Ramos (cell line): ENCODE data around the gene PPIE.
"Not testable (repeated sequence)": the region's sequence is repeated elsewhere in the genome, so short reads cannot be mapped to it uniquely, and the experiment has no call there.

Source experiments
- in situ Hi-C: fragments of 300-500 bp; cut with MboI; formaldehyde crosslinking; loops from one replicate; pipeline ENCODE4 v1.14.3; 2022; ENCODE audit warnings: low sequenced_read_pairs; ENCODE audit not compliant: unreplicated experiment

Gene PPIE

GRCh38 chr1:39775141-39775540 lies 36.5 kb downstream of the PPIE start:
- in situ Hi-C loops: not testable (repeated sequence)

DNA sequence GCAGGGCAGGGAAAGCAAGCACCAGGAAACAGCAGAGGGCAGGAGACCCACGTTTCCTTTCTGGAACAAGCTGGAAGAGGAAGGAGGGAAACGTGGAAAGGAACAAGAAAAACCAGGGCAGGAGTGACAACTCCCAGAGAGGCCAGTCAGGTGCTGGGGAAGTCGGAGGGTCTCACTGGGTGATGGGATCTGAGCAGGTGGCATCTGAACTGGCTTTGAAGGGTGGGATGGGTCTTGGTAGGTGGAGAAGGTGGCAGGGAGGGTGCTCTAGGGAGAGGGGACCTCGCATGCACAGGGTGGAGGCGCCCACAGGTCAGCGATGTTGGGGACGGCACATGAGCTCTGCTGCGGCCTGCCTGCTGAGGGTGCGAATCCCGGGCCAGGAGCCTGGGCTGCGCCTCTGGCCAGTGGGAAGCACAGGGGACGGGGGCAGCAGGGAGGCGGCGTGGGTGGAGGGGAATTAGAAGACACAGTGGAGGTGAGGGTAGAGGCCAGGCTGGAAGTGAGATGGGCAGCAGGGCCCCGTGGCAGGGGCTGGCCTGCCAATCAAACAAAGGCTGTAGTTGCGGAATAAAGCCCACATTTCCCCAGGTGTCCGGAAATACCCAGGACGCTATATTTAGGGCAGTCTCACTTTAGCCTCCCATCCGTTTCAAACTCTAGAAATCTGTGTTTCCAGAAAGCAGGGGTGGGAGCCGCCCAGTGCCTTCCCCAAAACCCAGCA lies 37.2 kb downstream of the PPIE start:
- in situ Hi-C loops: not testable (repeated sequence)

DNA sequence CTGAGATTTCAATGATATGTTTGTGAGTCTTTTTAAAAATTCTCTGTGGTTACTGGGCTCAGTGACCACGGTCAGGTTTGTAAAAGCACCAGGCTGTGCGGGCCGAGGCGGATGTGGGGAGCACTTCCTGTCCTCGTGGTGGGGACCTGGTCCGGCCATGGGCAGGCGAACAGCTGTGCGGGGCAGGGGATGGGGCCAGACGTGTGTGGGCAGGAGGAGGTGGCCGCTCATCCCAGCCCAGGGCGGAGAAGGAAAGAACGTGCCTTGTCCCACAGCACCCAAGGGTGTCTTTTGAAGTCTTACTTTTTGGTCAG lies 37.7 kb downstream of the PPIE start:
- in situ Hi-C loops: no loop called here

GRCh38 chr1:39776886-39777285 lies 38.2 kb downstream of the PPIE start:
- in situ Hi-C loops: no loop called here

- in situ Hi-C loops: no loop called here
These were observed 38.6 kb downstream of the PPIE start for GRCh38 chr1:39777306-39777705.

DNA sequence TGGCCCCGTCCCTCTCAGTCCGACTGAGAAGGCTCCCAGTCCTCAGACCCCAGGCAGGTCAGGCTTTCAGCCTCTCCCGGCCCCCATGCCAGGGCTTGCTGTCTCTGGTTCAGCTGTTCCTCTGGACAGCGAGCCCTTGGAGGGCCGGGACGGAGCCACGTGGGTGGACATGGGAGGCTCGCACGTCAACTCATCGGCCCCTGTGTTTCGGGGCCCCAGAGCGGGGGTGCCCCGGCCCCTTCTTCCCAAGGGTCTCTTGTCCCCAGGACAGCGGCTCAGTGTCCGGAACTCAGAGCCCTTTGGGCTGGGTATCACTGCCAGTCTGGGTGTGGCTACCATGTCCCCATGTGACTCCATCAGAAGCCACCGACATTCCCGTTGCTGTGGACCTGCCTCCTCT lies 39.2 kb downstream of the PPIE start:
- in situ Hi-C loops: not testable (repeated sequence)

DNA sequence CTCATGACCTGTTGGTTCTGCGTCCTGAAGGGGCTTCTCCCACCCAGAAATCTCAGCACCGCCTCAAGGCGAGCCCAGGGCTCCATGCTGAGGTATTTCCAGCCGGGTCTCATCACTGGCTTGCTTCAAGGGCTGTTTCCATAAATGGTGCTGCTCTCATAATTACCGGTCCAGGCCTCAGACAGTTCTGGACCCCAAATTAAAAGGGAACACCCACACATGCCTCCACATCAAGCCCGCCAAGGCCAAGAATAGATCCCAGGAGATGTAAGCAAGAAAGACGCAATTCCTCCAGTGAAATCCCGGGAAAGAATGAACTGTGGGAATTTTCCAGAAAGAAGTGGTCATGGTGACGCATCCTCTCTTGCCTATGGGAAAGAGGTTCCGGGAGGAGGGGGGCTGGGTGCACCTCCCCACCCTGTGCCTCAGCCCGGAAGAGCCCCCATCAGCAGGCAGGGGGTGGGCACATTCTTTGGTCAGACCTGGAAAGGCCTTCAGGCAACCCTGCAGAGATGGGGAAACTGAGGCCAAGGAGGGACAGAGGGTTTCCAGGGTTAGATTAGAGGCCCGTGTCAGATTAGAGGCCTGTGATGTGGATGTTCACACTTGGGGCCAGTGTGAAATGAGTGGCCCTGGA lies 39.9 kb downstream of the PPIE start:
- in situ Hi-C loops: not testable (repeated sequence)

DNA sequence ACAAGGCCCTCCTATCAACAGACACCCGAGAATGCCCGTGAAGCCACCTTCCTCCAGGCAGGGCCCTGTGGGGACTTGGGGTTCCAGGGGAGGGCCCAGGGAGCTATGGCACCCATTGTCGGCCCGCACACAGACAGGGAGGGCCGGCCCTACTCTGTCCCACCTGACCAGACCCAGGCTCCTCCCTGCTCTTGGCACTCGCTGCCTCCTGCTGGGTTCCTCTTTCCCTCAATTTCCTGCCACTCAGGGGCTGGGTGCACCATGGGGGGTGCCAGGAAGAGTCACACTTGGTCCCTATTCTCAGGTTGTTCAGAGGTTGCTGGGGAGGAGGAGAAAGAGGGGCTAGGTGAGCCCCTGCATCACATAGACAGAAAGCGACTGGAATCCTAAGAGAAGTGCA lies 40.5 kb downstream of the PPIE start:
- in situ Hi-C loops: no loop called here

- in situ Hi-C loops: no loop called here
These were observed 41.1 kb downstream of the PPIE start for GRCh38 chr1:39779821-39780220.

DNA sequence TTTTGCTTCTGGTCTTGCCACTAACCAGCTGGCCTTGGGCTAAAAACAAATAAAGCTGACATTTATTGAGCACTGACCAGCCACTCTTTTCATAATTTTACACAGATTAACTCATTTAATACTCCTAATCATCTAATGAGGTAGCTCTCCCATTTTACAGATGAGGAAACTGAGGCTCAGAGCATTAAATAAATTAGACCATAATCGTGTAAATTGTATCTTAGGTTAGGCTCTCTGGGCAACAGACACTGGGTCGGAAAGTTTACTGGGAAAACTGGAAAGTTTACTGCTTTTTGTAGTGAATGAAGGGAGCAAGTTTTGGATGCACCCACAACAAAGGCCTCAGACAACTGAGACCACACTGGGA lies 42.6 kb downstream of the PPIE start:
- in situ Hi-C loops: no loop called here

- in situ Hi-C loops: no loop called here
These were observed 43.4 kb downstream of the PPIE start for GRCh38 chr1:39782103-39782502.

DNA sequence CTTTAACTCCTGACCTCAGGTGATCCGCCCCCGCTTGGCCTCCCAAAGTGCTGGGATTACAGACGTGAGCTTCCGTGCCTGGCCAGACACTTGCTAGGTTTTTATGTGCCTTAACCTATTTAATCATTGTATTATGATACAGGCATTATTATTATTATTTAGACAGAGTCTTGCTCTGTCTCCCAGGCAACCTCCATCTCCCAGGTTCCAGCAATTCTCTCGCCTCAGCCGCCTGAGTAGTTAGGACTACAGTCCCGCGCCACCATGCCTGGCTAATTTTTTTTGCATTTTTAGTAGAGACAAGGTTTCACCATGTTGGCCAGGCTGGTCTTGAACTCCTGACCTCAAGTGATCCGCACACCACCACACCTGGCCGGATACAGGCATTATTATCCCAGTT lies 44.0 kb downstream of the PPIE start:
- in situ Hi-C loops: not testable (repeated sequence)

DNA sequence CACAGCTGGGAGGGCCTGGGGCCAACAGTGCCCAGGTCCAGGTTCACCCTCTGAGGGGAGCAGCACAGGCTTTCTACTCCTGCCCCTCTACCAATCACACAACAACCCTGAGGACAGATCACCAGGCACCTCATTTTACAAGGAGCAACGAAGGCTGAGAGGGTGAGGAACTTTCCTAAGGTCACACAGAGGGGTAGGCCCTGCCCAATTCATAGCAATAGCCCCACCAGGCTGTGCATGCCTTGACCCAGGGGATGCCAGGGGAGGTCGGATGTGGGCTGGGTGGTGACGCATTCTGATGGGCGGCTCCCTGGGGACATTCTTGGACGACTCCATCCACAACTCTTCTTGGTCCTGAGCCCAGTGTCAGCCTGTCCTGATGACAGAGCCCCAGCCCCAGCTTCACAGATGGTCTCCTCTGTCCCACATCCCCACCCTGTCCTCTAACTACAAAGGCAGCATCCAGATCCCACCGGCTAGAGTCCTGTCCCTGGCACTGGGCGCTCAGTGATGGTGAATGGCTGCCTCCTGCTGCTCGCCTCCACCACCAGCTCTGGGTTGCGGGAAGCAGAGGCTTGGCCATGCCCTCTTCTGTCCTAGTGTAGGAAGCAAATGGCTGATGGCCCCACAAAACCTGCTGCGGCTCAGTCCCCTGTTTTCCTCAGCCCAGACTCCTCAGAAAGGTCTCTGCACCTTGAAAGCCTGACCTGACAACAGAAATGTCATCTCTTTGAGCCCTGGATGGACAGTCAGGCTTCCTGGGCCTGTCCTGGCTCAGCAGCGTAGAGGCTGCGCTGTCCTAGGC lies 47.8 kb downstream of the PPIE start:
- in situ Hi-C loops: not testable (repeated sequence)

DNA sequence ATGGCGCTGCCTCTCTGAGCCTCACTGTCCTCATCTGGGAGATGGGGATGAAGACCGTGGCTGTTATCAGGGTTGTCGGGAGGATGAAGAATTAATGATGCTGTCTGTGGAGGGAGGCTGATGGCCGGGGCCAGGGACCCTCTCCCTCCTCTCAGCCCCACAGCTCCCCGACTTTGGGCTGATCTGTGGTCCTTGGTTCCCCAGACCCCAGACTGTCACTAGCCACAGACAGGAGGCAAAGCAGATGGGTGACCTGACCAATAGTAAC lies 48.4 kb downstream of the PPIE start:
- in situ Hi-C loops: not testable (repeated sequence)

GRCh38 chr1:39787468-39787867 lies 48.8 kb downstream of the PPIE start:
- in situ Hi-C loops: no loop called here

- in situ Hi-C loops: not testable (repeated sequence)
These were observed 49.3 kb downstream of the PPIE start for GRCh38 chr1:39787964-39788363.

GRCh38 chr1:39788426-39788757 lies 49.7 kb downstream of the PPIE start:
- in situ Hi-C loops: no loop called here

- in situ Hi-C loops: no loop called here
These were observed 50.3 kb downstream of the PPIE start, which contains the start of gene BMP8B for GRCh38 chr1:39788758-39789570. Gene BMP8B, minus strand, starts transcription at chr1:39788865. Its CDS starts 380 bp downstream, at chr1:39788485.

- in situ Hi-C loops: loop anchor here (10.0 kb wide), 1 partner anchor 185 kb away; no protein-coding TSS in a partner anchor
These were observed 51.0 kb downstream of the PPIE start for GRCh38 chr1:39789571-39790110.

- in situ Hi-C loops: loop anchor here (10.0 kb wide), 1 partner anchor 187 kb away; no protein-coding TSS in a partner anchor
These were observed 53.2 kb downstream of the PPIE start for GRCh38 chr1:39791838-39792237.
